Stomach (tissue), 9 donors: ENCODE results near the gene PNPLA4. TPM values are rescaled to one million over a fixed set of nuclear protein-coding genes. Genes with fewer than 3 reads are reported as not detected.

ENCODE experiments used
- DNase-seq, 2 donors: peaks; one replicate each; pipeline versions ENCODE4 v3.0.0 to v3.0.0-alpha.2; 2013 to 2019
- H3K27ac ChIP-seq, 5 donors: fragments of 200-600 bp in 4 of 5; sonication (generic) in 4 of 5; one replicate each; pipeline ENCODE4 v1.5.1; 2013 to 2019; ENCODE audit warnings: mild to moderate bottlenecking in 1 of 5, moderate library complexity in 1 of 5
- H3K27me3 ChIP-seq, 3 donors: fragments of 200-600 bp; sonication (generic); one replicate each; pipeline ENCODE4 v1.5.1; 2017 to 2019; ENCODE audit warnings: mixed run types in 1 of 3
- H3K36me3 ChIP-seq, 4 donors: fragments of 200-600 bp; sonication (generic); 1 replicate in 3 of 4; 2 replicates in 1 of 4; pipeline ENCODE4 v1.5.1; 2016 to 2019
- H3K4me1 ChIP-seq, 4 donors: fragments of 200-600 bp; sonication (generic); one replicate each; pipeline ENCODE4 v1.5.1; 2016 to 2019
- H3K4me3 ChIP-seq, 4 donors: fragments of 200-600 bp; sonication (generic) in 3 of 4; one replicate each; pipeline ENCODE4 v1.5.1; 2016 to 2019; ENCODE audit warnings: mild to moderate bottlenecking in 1 of 4
- H3K9me3 ChIP-seq, 4 donors: fragments of 200-600 bp; sonication (generic); one replicate each; pipeline ENCODE4 v1.5.1; 2016 to 2019
- EP300 ChIP-seq: sonication (generic); formaldehyde crosslinking; IDR thresholded peaks from one replicate; pipeline ENCODE4 v1.6.1; 2017; ENCODE audit warnings: antibody characterized with exemption
- POLR2A ChIP-seq, 4 donors: fragments of 450-650 bp; IDR thresholded peaks; one replicate each; pipeline ENCODE4 v1.6.1; 2016; ENCODE audit warnings: antibody characterized with exemption in 4 of 4, control low read depth in 2 of 4, mild to moderate bottlenecking in 1 of 4, moderate library complexity in 1 of 4
- POLR2AphosphoS5 ChIP-seq, 3 donors: sonication (generic); formaldehyde crosslinking; IDR thresholded peaks; one replicate each; pipeline ENCODE4 v1.6.1; 2016; ENCODE audit warnings: antibody characterized with exemption in 3 of 3
- WGBS, 5 donors: extraction: QIAGEN DNeasy Blood & Tissue Kit in 3 of 5; methylation state at CpG; one replicate each; pipeline versions ENCODE4 v1.1.5 to v1.1.7; 2013 to 2018; 5-methylcytosine and 5-hydroxymethylcytosine counted together
- intact Hi-C: fragments of 100-400 bp; cut with DNase I; formaldehyde crosslinking; loops from one replicate; pipeline ENCODE4 v1.15.1; 2023; ENCODE audit warnings: low total_unique reads
- polyA plus RNA-seq, 3 donors: library from polyadenylated mRNA; stranded (reverse); fragments of 200-250 nt; gene quantifications; one replicate each; pipeline ENCODE4 v1.2.3, GENCODE V29; 2013
- total RNA-seq, 5 donors: library from RNA; depleted of rRNA; stranded (reverse); fragments of >200 nt; gene quantifications; one replicate each; pipeline versions ENCODE4 v1.1.0 to v1.2.3, GENCODE V29; 2014 to 2016
- TF ChIP-seq, protein P1 (sequence below), 7 experiments: fragments of 450-650 bp in 4 of 7; fragments of 200-600 bp in 3 of 7; sonication (generic) in 3 of 7; IDR thresholded peaks; one replicate each; pipeline ENCODE4 v1.5.1; 2016 to 2019; ENCODE audit warnings: antibody characterized with exemption in 7 of 7, control low read depth in 2 of 7, mild to moderate bottlenecking in 1 of 7
- donor health status: healthy with polysubstance abuse.
- donor health status: Bipolar disorder and iron deficiency.
- donor health status: healthy.

Gene PNPLA4
- total and polyA plus RNA-seq, 8 donors, result 1.4 to 28.6 (median 14.0) TPM; not detected in 1

- Histone ChIP-seq H3K36me3 (peaks cover 0 to 54% (median 34%) of the 10 kb centered on the region in 4 donors), H3K4me3 (no peak overlapping the region), H3K9me3 (no peaks in the 10 kb centered on the region), H3K4me1 (no peaks in the 10 kb centered on the region), H3K27me3 (no peaks in the 10 kb centered on the region), H3K27ac (no peak overlapping the region)
- intact Hi-C loops, result no loop called here
- TF ChIP-seq POLR2A (IDR thresholded peaks at IDR 0.05) (no peak), POLR2AphosphoS5 (IDR thresholded peaks at IDR 0.05) (no peak), EP300 (no peak)
- TF ChIP-seq, protein P1, sequence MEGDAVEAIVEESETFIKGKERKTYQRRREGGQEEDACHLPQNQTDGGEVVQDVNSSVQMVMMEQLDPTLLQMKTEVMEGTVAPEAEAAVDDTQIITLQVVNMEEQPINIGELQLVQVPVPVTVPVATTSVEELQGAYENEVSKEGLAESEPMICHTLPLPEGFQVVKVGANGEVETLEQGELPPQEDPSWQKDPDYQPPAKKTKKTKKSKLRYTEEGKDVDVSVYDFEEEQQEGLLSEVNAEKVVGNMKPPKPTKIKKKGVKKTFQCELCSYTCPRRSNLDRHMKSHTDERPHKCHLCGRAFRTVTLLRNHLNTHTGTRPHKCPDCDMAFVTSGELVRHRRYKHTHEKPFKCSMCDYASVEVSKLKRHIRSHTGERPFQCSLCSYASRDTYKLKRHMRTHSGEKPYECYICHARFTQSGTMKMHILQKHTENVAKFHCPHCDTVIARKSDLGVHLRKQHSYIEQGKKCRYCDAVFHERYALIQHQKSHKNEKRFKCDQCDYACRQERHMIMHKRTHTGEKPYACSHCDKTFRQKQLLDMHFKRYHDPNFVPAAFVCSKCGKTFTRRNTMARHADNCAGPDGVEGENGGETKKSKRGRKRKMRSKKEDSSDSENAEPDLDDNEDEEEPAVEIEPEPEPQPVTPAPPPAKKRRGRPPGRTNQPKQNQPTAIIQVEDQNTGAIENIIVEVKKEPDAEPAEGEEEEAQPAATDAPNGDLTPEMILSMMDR (IDR thresholded peaks at IDR 0.05), result no peak
- WGBS, 5 donors, result 92 to 96% (median 94%) methylated on average over 5 of the region's 5 CpGs
- DNase-seq, result no peak
Observed at GRCh38 chrX:7908821-7909220, 18.4 kb downstream of the PNPLA4 start.

DNA sequence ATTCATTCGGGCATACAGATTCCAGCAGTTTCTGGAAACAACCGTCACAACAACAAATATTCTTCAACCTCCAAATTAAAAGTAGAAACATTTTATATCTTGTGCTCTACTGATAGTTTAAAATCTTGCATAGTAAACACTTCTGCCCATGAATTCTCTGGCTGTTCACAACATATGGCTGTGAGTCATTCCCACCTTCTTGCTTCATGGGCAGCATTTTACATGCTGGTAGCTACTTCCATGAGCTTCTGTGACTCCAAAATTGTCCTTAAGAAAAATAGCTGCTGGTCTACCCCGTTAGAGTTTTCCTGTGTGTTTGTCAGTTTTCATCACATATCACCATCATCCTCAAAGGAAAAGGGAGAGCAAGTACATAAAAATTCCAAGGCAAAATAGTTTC lies 22.7 kb downstream of the PNPLA4 start:
- 80 to 92% (median 82%) methylated on average over 3 of the region's 3 CpGs for WGBS, 5 donors

DNA sequence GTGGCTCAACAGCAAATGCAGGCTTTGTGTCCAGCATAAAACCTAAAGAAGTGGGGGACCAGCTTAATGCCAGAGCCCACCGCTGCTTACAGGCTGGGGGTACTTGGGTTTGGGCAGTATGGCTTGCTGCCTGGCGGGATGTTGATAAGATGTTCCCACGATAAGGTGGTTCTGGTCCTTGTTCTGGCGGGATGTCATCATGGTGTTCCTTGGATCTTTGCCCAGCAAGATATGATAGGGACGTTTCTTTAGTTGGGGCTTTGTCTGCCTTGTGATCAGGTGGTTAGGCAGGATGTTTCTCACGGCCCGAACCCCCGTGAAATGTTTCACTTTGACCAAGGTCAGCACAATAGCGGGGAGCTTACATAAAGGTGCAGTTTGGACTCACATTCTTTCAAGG lies 35.3 kb downstream of the PNPLA4 start:
- TF ChIP-seq, protein P1 (IDR thresholded peaks at IDR 0.05), result no peak
- TF ChIP-seq POLR2AphosphoS5 (IDR thresholded peaks at IDR 0.05) (no peak), EP300 (no peak), POLR2A (IDR thresholded peaks at IDR 0.05) (no peak)
- Histone ChIP-seq H3K4me3 (no peak overlapping the region), H3K27ac (no peak overlapping the region), H3K36me3 (peaks cover 0 to 8% (median 5%) of the 10 kb centered on the region in 4 donors), H3K9me3 (no peaks in the 10 kb centered on the region), H3K27me3 (no peaks in the 10 kb centered on the region), H3K4me1 (no peaks in the 10 kb centered on the region)
- intact Hi-C loops, result no loop called here
- no peak for DNase-seq
- WGBS, 5 donors, result 45 to 56% (median 48%) methylated on average over 8 to 9 of the region's 9 CpGs

More for the DNA sequence above, 22.7 kb downstream of the PNPLA4 start:
- no peak overlapping the region for H3K27ac ChIP-seq
- no peak for TF ChIP-seq POLR2AphosphoS5 (IDR thresholded peaks at IDR 0.05)
- no peak for TF ChIP-seq POLR2A (IDR thresholded peaks at IDR 0.05)
- TF ChIP-seq, protein P1 (IDR thresholded peaks at IDR 0.05), result no peak
- TF ChIP-seq EP300, result no peak
- intact Hi-C loops, result no loop called here
- DNase-seq, result no peak
- no peaks in the 10 kb centered on the region for H3K4me1 ChIP-seq
- no peak overlapping the region for H3K4me3 ChIP-seq
- H3K27me3 ChIP-seq, result no peaks in the 10 kb centered on the region
- no peaks in the 10 kb centered on the region for H3K9me3 ChIP-seq
- H3K36me3 ChIP-seq, result peaks cover 0 to 49% (median 40%) of the 10 kb centered on the region in 4 donors

DNA sequence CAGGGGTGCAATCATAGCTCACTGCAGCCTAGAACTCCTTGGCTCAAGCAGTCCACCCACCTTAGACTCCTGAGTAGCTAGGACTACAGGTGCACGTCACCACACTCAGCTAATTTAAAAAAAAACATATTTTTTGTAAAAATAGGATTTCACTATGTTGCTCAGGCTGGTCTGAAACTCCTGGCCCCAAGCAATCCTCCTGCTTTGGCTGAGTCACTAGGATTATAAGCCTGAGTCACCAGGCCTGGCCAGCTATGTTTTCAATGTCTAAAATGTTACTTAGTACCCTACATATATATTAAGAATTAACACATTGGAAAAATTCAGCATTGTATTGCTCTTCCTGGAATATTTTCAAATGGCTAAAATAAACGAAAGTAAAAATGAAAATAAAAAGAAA lies 37.5 kb downstream of the PNPLA4 start:
- DNase-seq, result no peak
- TF ChIP-seq POLR2AphosphoS5 (IDR thresholded peaks at IDR 0.05) (no peak), POLR2A (IDR thresholded peaks at IDR 0.05) (no peak), EP300 (no peak)
- TF ChIP-seq, protein P1 (IDR thresholded peaks at IDR 0.05), result no peak
- WGBS, 5 donors, result 71 to 90% (median 84%) methylated on average over 2 of the region's 2 CpGs
- H3K27me3 ChIP-seq, result no peaks in the 10 kb centered on the region
- H3K27ac ChIP-seq, result no peak overlapping the region
- H3K4me1 ChIP-seq, result no peaks in the 10 kb centered on the region
- H3K4me3 ChIP-seq, result no peak overlapping the region
- no peaks in the 10 kb centered on the region for H3K9me3 ChIP-seq
- H3K36me3 ChIP-seq, result no peaks in the 10 kb centered on the region
- intact Hi-C loops, result no loop called here
